Esophagus mucosa (tissue), 1 donor: ENCODE data around the gene PRKCI. TPM values are rescaled to one million over a fixed set of nuclear protein-coding genes. Genes with fewer than 3 reads are reported as not detected.
"Not testable (repeated sequence)": the region's sequence is repeated elsewhere in the genome, so short reads cannot be mapped to it uniquely, and the experiment has no call there.

Experiments
- ATAC-seq: fragments of 200-7000 bp; cut with Tn5 transposase; one replicate; pipeline ENCODE4 v1.9.1; 2020
- total RNA-seq: library from RNA; stranded (reverse); gene quantifications from one replicate; pipeline ENCODE4 v1.2.4, GENCODE V29; 2023
- donor health status: DM: yes; HTN: yes; CAD: no.

Gene PRKCI
- 28.5 TPM for total RNA-seq

GRCh38 chr3:170221924-170222646 is at the start of gene PRKCI:
TSS of gene PRKCI (plus strand) at chr3:170222424. CDS start at chr3:170222670, 246 bp downstream.
- peak; percentile 99 for ATAC-seq

- ATAC-seq = no peak
Observed at GRCh38 chr3:170178651-170179050, 43.6 kb upstream of the PRKCI start.

- no peak for ATAC-seq
Observed at GRCh38 chr3:170179432-170179831, 42.8 kb upstream of the PRKCI start.

- ATAC-seq = peak; percentile 35
Observed at GRCh38 chr3:170180079-170180907, 41.9 kb upstream of the PRKCI start.

- peak; percentile 91 for ATAC-seq
Observed at GRCh38 chr3:170180908-170181885, 41.0 kb upstream of the PRKCI start, which contains the start of gene PHC3. TSS of gene PHC3 (minus strand) at chr3:170181733. CDS start at chr3:170181715, 18 bp downstream.

GRCh38 chr3:170189398-170190256 is 32.6 kb upstream of the PRKCI start:
- no peak for ATAC-seq

- ATAC-seq = not testable (repeated sequence)
Observed at GRCh38 chr3:170195759-170196158, 26.5 kb upstream of the PRKCI start.

- ATAC-seq = peak; percentile 89
Observed at GRCh38 chr3:170196833-170197232, 25.4 kb upstream of the PRKCI start.

GRCh38 chr3:170200987-170201386 is 21.2 kb upstream of the PRKCI start:
- ATAC-seq = no peak

GRCh38 chr3:170201527-170201926 is 20.7 kb upstream of the PRKCI start:
- no peak for ATAC-seq

GRCh38 chr3:170203457-170203856 is 18.8 kb upstream of the PRKCI start:
- ATAC-seq = no peak

GRCh38 chr3:170204023-170204472 is 18.2 kb upstream of the PRKCI start:
- no peak for ATAC-seq

- no peak for ATAC-seq
Observed at GRCh38 chr3:170204509-170204908, 17.7 kb upstream of the PRKCI start.

GRCh38 chr3:170205302-170205701 is 16.9 kb upstream of the PRKCI start:
- no peak for ATAC-seq

- ATAC-seq = not testable (repeated sequence)
Observed at GRCh38 chr3:170206164-170206762, 16.0 kb upstream of the PRKCI start.

- no peak for ATAC-seq
Observed at GRCh38 chr3:170207717-170208116, 14.5 kb upstream of the PRKCI start.

GRCh38 chr3:170211668-170212067 is 10.6 kb upstream of the PRKCI start:
- no peak for ATAC-seq

- no peak for ATAC-seq
Observed at GRCh38 chr3:170219850-170220249, 2.4 kb upstream of the PRKCI start.

GRCh38 chr3:170220871-170221270 is 1.4 kb upstream of the PRKCI start:
- ATAC-seq = no peak

- ATAC-seq = peak; percentile 59
Observed at GRCh38 chr3:170222647-170223541, 670 bp downstream of the PRKCI start.
